A549 (cell line): Measurements from ENCODE around the gene ARAP1.

Experiments used
- CEBPB ChIP-seq, 2 experiments: fragments of >200 bp in 1 of 2; sonication (Bioruptor Twin) in 1 of 2; formaldehyde crosslinking in 1 of 2; IDR thresholded peaks; 2 replicates each; pipeline ENCODE4 v1.6.1; 2012 to 2016
- CTCF ChIP-seq: fragments of >200 bp; sonication (Bioruptor Twin); formaldehyde crosslinking; IDR thresholded peaks from 3 replicates; pipeline ENCODE4 v1.5.1; 2016
- JUN ChIP-seq, 2 experiments: fragments of >200 bp; sonication (Bioruptor Twin); formaldehyde crosslinking; IDR thresholded peaks; 2 replicates in 1 of 2; 3 replicates in 1 of 2; pipeline ENCODE4 v1.6.1; 2016 to 2017
- KDM1A ChIP-seq: fragments of 200-600 bp; sonication (generic); IDR thresholded peaks from 2 replicates; pipeline ENCODE4 v1.6.1; 2016; ENCODE audit warnings: low read depth, mild to moderate bottlenecking
- MAFK ChIP-seq: fragments of 450-650 bp; IDR thresholded peaks from 2 replicates; pipeline ENCODE4 v1.6.1; 2014; ENCODE audit not compliant: partially characterized antibody
- MYC ChIP-seq: IDR thresholded peaks from 2 replicates; pipeline ENCODE4 v1.6.1; 2012; ENCODE audit warnings: mild to moderate bottlenecking, inconsistent platforms, low read length, improper control_type of control experiment, borderline replicate concordance
- POLR2A ChIP-seq: IDR thresholded peaks from 2 replicates; pipeline ENCODE4 v1.6.1; 2012; ENCODE audit warnings: mild to moderate bottlenecking, low read length
- TP53 ChIP-seq: fragments of 250-450 bp; sonication (Bioruptor Pico); IDR thresholded peaks from 2 replicates; pipeline ENCODE4 v1.5.0; 2021; ENCODE audit warnings: mild to moderate bottlenecking, moderate library complexity

DNA sequence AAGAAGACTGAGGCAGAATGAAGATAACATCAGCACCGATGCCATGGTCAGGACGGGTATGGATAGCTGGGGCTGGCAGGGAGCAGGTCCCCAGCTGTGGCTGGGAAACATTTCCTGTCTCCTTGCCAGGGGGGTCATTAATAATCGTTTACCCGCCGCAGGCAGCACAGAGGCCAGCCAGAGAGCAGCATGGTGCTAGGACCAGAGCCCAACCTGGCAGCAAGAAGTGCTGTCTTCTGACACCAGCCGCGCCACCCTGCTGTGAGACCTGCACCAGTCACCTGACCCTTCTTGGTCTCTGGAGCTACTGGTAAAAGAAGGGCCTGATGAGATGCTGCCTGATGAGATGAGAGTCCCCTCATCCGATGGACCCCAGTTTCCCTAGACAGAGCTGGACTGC is 114.3 kb downstream of the ARAP1 start:
- no peak for TF ChIP-seq CTCF
- TF ChIP-seq MYC = no peak
- TF ChIP-seq TP53 = no peak
- no peak for TF ChIP-seq KDM1A
- no peak for TF ChIP-seq CEBPB (IDR thresholded peaks at IDR 0.05)
- no peak for TF ChIP-seq MAFK
- TF ChIP-seq POLR2A = no peak
- no peak for TF ChIP-seq JUN (IDR thresholded peaks at IDR 0.05)
